ENCODE measurements around the gene AFAP1.

AFAP1 gene

DNA sequence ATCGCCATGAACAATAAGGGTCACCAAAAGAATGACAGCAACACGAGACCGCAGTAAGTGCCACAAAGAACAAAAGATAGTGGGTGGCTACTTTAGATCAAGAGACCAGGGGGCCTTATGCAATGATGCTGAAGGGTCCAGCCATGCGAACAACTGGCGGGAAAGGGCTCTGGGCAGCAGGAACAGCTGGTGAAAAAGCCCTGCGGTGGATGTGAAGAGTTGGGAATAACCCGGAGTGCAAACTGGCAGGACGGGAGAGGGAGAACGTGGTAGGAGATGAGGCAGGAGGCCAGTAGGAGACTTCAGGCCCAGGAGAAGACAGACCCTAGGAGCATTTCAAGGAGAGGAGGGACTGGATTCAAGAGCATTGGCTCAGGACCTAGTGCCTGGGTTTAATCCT is 120.2 kb downstream of the AFAP1 start:
- Mint-ChIP-seq H3K36me3 (peaks cover 6% of the 10 kb centered on the region), H3K4me1 (ENCODE audit: low read depth) (peaks cover 2% of the 10 kb centered on the region), H3K27me3 (no peaks in the 10 kb centered on the region), H3K4me3 (no peak overlapping the region), H3K27ac (no peak overlapping the region), H3K9me3 (ENCODE audit: low read depth) (no peaks in the 10 kb centered on the region)

DNA sequence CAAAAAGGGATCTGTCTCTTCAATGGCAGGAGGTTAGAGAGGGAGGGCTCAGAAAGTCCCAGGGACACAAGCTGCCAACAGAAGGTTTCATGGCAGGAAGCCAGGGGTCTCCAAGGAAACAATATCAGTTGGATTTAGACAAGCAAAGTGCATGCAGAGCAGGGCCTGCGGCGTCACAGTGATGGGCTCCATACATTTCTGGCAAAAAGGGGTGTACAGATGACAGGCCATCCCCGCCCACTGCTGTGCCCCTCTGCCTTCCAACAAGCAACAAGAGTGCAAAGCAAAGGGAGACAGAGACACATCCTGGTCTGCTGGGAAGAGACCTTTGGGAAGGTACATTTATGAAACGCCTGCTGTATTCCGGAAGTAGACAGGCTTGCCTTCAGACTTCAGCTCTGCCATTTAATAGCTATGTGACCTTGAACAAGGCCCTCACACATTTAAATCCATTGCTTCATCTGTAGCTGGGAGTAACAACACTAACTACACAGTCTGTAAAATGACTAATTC is 121.2 kb downstream of the AFAP1 start:
- peaks cover 5% of the 10 kb centered on the region for H3K36me3 Mint-ChIP-seq
- H3K27ac Mint-ChIP-seq, result no peak overlapping the region
- no peaks in the 10 kb centered on the region for H3K27me3 Mint-ChIP-seq
- no peak overlapping the region for H3K4me3 Mint-ChIP-seq
- peaks cover 2% of the 10 kb centered on the region for H3K4me1 Mint-ChIP-seq (ENCODE audit: low read depth)
- no peaks in the 10 kb centered on the region for H3K9me3 Mint-ChIP-seq (ENCODE audit: low read depth)

DNA sequence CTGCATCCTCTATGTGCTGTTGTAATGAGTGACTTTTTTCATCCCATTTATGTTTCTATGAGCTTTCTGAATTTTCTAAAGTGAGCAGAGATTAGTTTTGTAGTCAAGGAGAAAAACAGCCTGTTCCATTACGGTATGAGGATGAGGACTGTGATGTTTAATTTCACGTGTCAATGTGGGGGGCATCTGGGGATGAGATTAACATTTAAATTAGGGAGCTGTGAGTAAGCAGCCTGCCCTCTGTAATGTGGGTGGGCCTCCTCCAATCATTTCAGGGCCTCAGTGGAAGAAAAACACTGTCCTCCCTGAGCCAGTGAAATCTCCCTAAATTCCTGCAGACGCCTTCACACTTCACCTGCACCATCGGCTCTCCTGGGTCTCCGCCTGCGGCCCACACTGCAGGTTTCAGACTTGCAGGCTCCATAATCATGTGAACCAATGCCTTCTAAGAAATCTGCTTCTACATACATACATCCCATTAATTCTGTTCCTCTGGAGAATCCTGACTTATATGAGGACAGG is 121.7 kb downstream of the AFAP1 start:
- Mint-ChIP-seq H3K9me3 (ENCODE audit: low read depth) (no peaks in the 10 kb centered on the region), H3K27me3 (no peaks in the 10 kb centered on the region), H3K4me3 (no peak overlapping the region), H3K36me3 (peaks cover 5% of the 10 kb centered on the region), H3K27ac (no peak overlapping the region), H3K4me1 (ENCODE audit: low read depth) (peaks cover 2% of the 10 kb centered on the region)

DNA sequence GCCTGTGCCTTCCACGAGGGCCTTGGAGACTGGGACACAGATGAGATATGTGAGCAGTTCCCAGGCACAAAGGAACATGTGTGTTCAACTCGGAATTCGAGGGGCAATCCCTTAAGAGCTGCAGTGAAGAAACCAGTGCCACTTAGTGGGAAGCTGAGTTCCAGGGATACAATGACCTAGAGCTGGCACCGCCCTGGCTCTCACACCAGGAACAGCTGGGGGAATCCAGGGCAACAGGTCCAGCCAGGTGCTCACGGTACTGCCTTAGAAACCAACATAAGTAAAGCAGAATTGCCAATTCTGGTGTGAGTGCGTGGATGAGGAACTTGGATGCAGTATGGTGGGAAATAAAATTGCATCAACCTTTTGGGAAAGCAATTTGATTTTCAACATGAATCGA is 122.9 kb downstream of the AFAP1 start:
- Mint-ChIP-seq H3K27ac (no peak overlapping the region), H3K4me1 (ENCODE audit: low read depth) (peaks cover under 1% of the 10 kb centered on the region), H3K4me3 (no peak overlapping the region), H3K27me3 (no peaks in the 10 kb centered on the region), H3K36me3 (peaks cover 6% of the 10 kb centered on the region), H3K9me3 (ENCODE audit: low read depth) (no peaks in the 10 kb centered on the region)

DNA sequence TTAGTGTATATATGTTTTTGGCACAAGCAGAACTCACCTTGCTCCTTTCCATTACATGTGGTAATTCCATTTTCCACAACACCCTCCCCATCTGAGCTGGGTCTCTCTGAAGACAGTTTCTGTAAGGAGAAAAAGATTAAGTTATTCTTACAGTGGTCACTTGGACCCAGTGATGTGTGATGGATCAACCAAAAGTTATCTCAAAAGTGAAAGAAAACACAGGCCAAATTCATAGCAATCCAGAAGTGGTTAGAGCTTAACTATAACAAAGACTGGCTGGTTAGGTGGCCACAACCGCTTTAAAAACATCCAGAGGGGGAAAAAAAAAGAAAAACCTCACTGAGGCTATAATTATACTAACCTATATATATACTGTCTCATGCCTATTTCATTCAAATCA is 123.7 kb downstream of the AFAP1 start:
- Mint-ChIP-seq H3K27ac (no peak overlapping the region), H3K36me3 (peaks cover 6% of the 10 kb centered on the region), H3K9me3 (ENCODE audit: low read depth) (no peaks in the 10 kb centered on the region), H3K27me3 (no peaks in the 10 kb centered on the region), H3K4me3 (no peak overlapping the region), H3K4me1 (ENCODE audit: low read depth) (no peaks in the 10 kb centered on the region)

DNA sequence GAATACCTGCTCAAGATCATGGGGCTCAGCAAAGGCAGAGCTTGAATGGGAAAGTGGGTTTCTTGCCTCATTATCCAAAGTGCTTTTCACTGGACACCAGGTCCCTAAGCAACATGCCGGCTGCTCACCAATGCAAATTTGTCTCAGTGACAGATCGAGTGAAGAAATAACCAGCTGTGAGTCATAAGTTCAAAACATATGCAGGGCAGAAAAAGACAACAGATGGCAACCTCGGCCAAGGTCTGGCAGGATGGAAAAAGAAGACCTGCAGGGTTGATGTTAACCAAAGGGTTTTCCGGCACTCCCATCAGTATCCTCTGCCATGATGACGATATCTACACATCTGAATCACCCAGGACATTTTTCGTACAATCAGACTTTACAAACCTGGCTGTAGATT is 124.1 kb downstream of the AFAP1 start:
- Mint-ChIP-seq H3K27ac (no peak overlapping the region), H3K4me3 (no peak overlapping the region), H3K4me1 (ENCODE audit: low read depth) (no peaks in the 10 kb centered on the region), H3K36me3 (peaks cover 6% of the 10 kb centered on the region), H3K27me3 (no peaks in the 10 kb centered on the region), H3K9me3 (ENCODE audit: low read depth) (no peaks in the 10 kb centered on the region)

DNA sequence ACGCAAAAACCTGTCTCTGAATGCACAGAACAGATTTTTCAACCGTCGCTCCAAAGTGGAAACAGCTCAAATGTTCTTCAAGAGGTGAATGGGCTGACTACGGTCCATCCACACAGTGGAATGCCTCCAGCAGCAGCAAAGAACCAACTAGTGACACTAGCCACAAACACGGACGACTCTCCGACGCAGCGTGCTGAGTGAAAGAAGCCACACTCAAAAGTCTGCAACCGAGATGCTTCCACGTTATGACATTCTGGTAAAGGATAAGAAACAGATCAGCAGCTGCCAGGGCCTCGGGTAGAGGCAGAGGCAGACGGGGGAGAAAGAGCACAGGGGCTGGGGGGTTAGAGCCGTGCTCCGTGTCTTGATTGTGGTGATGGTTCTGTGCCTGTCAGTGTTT is 125.2 kb downstream of the AFAP1 start:
- no peaks in the 10 kb centered on the region for H3K9me3 Mint-ChIP-seq (ENCODE audit: low read depth)
- H3K4me1 Mint-ChIP-seq (ENCODE audit: low read depth), result no peaks in the 10 kb centered on the region
- peaks cover 6% of the 10 kb centered on the region for H3K36me3 Mint-ChIP-seq
- H3K27ac Mint-ChIP-seq, result no peak overlapping the region
- H3K27me3 Mint-ChIP-seq, result no peaks in the 10 kb centered on the region
- H3K4me3 Mint-ChIP-seq, result no peak overlapping the region

DNA sequence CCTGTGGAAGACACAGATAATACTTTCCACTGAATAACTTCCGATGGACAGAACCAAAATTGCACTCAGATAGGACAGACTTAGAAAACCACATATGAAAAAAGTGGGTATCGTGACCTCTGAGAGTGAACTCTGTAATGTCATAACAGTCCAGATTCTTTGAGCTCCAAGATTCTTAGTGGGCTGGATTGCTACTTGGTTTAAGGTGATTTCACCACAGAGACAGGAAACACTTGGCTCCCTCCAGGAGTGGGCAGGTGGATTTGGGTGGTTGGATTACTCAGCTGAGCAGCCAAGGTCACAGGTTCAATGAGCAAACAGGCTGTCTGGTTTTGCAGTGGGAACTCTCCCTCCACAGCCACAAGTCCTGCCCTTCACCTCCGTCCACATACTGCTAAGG is 126.0 kb downstream of the AFAP1 start:
- Mint-ChIP-seq H3K27ac (no peak overlapping the region), H3K9me3 (ENCODE audit: low read depth) (no peaks in the 10 kb centered on the region), H3K4me3 (no peak overlapping the region), H3K36me3 (peaks cover 6% of the 10 kb centered on the region), H3K27me3 (no peaks in the 10 kb centered on the region), H3K4me1 (ENCODE audit: low read depth) (no peaks in the 10 kb centered on the region)

DNA sequence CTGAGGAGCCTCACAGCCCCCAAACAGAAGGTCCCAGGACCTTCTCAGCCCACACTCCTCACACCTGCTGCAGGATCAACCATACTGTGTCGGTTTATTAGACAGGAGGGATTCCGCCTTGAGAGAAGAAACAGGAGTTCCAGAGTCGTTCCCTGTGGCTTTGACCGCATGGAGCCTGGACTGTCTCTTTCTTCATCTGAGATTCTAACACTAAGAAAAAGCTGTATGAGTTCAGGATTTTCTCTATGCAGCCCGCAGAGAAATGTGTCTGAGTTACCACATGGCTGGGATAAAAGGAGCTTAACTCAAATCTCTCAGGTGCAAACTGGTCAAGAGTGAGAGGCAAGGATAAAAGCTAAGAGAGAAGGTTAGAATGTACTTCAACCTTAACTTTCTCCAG is 126.7 kb downstream of the AFAP1 start:
- Mint-ChIP-seq H3K27ac (no peak overlapping the region), H3K36me3 (peaks cover 6% of the 10 kb centered on the region), H3K4me3 (no peak overlapping the region), H3K9me3 (ENCODE audit: low read depth) (no peaks in the 10 kb centered on the region), H3K4me1 (ENCODE audit: low read depth) (no peaks in the 10 kb centered on the region), H3K27me3 (no peaks in the 10 kb centered on the region)

DNA sequence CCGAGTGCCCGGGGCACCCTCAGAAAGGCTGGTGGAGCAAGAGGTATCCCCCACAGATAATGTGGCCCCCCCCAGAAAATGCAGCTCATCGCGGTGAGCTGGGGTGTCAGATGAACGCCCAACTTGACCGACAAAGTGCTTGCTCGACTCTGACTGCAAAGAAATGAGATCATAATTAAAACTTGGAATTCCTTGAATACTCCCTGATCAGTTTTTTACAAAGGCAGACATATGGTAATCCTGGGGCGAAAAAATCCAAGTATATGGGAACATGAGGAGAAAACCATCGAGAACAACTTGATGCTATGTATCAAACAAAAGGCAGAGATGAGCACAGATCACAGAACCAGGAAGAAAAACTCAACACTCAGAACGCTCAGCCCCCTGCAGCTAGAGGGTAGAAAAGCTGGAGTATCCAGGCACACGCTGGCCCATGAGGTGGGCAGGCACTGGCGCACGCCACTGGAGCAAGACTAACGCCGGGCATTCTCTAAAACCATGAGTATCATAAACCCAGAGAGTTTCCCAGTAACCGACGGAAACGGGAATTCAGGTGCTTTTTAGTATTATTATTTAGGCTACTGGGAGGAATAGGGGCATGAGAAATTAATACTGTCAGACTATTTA is 127.3 kb downstream of the AFAP1 start:
- H3K27ac Mint-ChIP-seq, result no peak overlapping the region

DNA sequence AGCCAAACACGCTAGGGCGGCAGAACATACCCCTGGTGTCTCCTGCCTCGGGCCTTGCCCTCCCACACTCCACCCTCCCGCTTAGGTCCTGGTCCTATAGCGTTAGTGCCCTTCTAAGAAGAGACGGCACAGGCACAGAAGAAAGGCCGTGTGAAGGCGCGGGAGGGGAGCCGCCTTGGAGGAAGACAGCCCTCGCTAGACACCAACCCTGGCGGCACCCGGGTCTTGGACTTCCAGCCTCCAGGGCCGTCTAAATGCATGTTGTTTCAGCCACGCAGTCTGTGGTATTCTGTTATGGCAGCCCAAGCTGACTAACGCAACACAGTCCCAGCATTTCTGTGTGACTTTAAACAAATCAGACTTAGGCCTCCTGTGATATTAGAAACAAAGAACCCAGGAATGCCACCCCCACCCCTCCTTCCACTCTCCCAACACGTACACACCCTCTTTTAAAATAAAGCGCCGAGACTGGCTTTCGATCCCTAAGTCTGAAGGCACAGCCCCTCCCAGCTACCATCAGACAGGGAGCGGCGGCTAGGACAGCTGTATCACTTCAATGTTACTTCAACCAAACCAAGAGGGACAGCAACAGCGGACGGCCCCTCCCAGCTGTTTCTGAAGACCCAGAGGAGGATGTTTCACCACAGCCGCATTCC is 128.0 kb downstream of the AFAP1 start:
- H3K27me3 Mint-ChIP-seq, result no peaks in the 10 kb centered on the region
- no peaks in the 10 kb centered on the region for H3K4me1 Mint-ChIP-seq (ENCODE audit: low read depth)
- H3K27ac Mint-ChIP-seq, result no peak overlapping the region
- no peaks in the 10 kb centered on the region for H3K9me3 Mint-ChIP-seq (ENCODE audit: low read depth)
- no peak overlapping the region for H3K4me3 Mint-ChIP-seq
- H3K36me3 Mint-ChIP-seq, result peaks cover 11% of the 10 kb centered on the region

More for the DNA sequence above, 127.3 kb downstream of the AFAP1 start:
- Mint-ChIP-seq H3K9me3 (ENCODE audit: low read depth) (no peaks in the 10 kb centered on the region), H3K4me3 (no peak overlapping the region), H3K36me3 (peaks cover 11% of the 10 kb centered on the region), H3K27me3 (no peaks in the 10 kb centered on the region), H3K4me1 (ENCODE audit: low read depth) (no peaks in the 10 kb centered on the region)

DNA sequence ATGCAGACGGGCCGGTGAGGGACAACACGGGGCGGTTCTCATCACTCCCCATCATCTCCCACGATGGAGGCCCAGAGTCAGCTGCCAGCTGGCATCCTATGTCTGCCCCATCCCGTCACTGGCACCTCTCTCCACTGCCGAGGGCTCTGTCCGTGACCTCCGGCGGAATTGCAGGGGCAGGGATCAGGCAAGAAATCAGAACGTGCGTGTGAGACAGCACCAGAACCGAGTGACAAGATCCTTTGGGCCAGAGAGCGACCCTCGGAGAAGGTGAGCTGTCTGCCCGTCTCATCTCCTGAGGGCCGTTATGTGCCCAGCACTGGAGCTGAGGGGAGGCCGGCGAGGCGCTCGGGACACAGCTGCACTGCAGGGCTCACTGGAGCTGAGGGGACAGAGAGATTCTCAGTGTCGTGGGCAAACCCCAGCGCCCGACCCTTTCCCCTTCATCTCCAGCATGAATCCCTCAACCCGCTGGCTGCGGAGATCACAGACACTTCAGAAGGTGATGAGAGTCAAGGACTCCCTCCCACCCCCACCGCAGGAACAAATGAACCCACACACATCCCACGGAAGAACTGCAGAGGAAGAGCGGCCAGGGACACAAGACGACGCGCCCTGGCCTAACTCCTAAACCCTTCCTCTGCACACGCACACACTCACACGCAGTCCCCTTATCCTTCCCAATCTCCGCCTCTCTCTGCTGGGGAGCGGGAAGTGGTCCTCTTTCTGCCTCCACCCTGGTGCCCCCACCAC is 128.7 kb downstream of the AFAP1 start:
- H3K4me1 Mint-ChIP-seq (ENCODE audit: low read depth), result no peaks in the 10 kb centered on the region
- H3K9me3 Mint-ChIP-seq (ENCODE audit: low read depth), result no peaks in the 10 kb centered on the region
- H3K27ac Mint-ChIP-seq, result no peak overlapping the region
- H3K4me3 Mint-ChIP-seq, result no peak overlapping the region
- peaks cover 11% of the 10 kb centered on the region for H3K36me3 Mint-ChIP-seq
- no peaks in the 10 kb centered on the region for H3K27me3 Mint-ChIP-seq

DNA sequence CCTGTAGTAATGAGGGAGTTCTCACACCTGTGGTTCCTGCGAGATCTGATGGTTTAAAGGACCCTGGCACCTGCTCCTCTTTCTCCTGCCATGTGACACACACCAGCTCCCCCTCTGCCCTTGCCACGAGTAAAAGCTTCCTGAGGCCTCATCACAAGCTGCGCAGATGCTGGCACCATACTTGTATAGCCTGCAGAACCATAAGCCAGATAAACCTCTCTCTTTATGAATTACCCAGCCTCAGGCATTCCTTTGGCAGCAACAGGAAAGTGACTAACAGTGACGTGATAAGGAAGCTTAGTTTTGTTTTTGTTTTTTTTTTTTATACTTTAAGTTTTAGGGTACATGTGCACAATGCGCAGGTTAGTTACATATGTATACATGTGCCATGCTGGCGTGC is 130.9 kb downstream of the AFAP1 start:
- Mint-ChIP-seq H3K9me3 (ENCODE audit: low read depth) (no peaks in the 10 kb centered on the region), H3K27ac (no peak overlapping the region), H3K27me3 (no peaks in the 10 kb centered on the region), H3K4me3 (no peak overlapping the region), H3K36me3 (peaks cover 9% of the 10 kb centered on the region), H3K4me1 (ENCODE audit: low read depth) (peaks cover 2% of the 10 kb centered on the region)

DNA sequence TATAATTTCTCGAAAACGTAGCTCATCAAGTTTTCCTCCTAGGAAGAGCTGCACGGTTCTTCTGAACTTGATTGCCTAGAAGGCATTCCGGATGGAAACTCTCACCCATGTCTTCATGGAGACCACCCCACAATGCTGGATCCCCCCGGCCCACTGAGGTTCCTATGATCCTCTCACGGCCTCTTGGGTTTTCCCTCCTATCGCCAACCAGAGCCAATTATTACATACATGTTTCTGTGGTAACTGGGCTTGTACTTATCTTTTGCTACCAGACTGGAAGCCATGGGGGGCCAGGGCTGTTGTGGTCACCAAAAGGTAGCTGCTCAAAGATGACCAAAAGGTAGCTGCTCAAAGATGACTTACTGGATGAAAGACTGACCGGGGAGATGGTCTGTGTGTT is 131.5 kb downstream of the AFAP1 start:
- H3K27me3 Mint-ChIP-seq, result no peaks in the 10 kb centered on the region

DNA sequence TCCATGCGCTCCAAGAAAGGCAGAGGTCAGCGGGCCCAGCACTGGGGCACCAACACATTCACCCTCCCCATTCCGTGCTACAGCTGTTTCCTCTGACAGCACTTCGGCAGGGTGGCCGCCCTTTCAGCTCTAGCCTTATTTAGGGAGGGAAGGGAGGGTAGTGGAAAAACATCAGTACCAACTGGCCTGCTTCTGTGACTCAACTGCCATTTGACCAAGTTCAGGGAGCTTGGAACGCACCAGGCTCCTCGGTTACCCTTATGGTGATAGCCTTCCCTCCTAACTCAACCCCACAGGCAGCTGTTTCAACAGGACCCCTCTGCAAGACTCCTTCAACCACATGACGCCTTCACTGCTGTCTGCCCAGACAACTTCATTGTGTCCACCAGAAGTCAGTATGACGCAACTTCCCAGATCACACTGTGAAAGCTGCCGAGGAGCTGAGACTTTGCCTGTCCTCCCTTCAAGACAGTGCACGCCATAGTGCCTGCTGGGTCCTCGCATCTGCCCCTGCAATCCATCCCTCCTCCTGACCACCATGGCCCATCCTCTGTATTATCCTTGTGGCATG is 132.2 kb downstream of the AFAP1 start:
- H3K4me1 Mint-ChIP-seq (ENCODE audit: low read depth), result peaks cover 2% of the 10 kb centered on the region
- no peak overlapping the region for H3K27ac Mint-ChIP-seq
- H3K27me3 Mint-ChIP-seq, result no peaks in the 10 kb centered on the region
- peaks cover 9% of the 10 kb centered on the region for H3K36me3 Mint-ChIP-seq
- H3K9me3 Mint-ChIP-seq (ENCODE audit: low read depth), result no peaks in the 10 kb centered on the region
- H3K4me3 Mint-ChIP-seq, result no peak overlapping the region

More for the DNA sequence above, 131.5 kb downstream of the AFAP1 start:
- Mint-ChIP-seq H3K9me3 (ENCODE audit: low read depth) (no peaks in the 10 kb centered on the region), H3K36me3 (peaks cover 9% of the 10 kb centered on the region), H3K4me1 (ENCODE audit: low read depth) (peaks cover 2% of the 10 kb centered on the region), H3K27ac (no peak overlapping the region), H3K4me3 (no peak overlapping the region)

Data from activated naive CD8-positive, alpha-beta T cell (primary cell).